NCI-H1105 treated with DMSO at 0.1 percent for 48 hours (cell line): Measurements from ENCODE around the gene AGMO.

Experiments
- DNase-seq: peaks from one replicate; lab custom pipeline; 2025; lab: John Stamatoyannopoulos, UW

Gene AGMO

DNA sequence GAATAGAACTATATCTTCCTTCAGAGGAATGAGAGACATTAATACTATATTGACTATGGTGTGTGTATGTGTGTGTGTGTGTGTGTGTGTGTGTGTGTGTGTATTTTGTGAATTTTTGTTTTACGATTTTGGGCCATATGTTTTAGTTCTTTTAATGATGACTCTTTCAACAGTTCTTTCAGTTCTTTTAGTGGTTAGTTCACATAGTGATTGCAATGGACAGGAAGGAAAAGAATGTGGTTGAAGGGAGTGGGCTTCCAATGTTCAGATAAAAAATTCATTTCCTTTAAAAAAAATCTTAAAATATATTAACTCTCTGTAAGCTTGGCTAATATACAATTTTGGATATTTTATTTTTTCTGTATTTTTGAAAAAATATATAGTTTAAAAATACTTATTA lies 343.6 kb downstream of the AGMO start:
- no peak for DNase-seq

DNA sequence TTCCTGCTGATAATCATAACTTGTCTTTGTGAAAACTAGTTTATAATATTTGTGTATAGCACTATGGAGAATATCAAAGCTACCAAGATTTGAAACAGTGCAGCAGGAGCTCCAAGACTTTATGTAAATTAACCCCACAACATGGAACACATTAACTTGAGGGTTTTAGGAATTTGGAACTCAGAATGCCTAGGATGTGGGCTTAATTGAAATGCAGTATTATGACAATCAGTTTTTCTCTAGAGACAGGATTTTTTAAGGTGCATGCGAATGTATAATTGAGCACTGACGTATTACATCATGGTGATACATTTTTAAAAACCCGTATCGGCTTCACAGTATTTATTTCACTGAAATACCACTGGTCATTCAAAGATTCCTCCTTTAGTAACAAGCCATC lies 346.2 kb downstream of the AGMO start:
- no peak for DNase-seq

DNA sequence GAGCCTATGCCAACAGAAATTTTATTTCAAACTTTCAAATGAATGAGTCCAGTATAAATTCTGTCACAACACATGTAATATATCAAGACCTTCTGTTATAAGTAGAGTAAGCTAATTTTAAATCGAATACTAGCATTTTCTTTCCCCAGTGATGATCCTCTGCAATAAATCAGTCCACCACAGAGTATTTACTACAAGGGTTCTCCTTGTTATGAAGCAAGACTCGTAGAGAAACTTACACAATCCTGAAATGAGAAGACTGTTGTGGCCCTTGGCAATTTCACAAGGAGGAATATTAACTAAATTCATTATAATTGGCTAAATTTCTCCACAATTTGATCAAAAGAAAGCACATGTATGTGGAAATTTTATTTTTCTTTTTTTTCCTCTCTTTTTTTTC lies 346.8 kb downstream of the AGMO start:
- DNase-seq = no peak

DNA sequence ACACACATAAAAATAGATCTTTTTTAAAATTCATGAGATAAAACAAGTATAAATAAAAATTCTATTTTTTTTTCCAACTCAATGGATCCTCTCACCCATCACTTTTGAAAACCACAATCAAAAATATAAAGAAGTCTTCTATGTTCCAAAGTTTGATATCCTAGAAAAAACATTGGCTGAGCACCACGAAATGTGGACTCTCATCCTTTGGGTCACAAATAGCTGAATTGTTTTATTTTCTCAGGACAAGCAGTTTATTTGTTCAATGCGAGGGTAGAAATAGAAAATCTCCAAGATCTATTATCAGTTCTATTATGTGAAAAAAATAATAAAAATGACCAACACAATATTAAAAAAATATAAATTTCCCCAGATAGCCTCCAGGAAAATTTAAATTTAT lies 348.7 kb downstream of the AGMO start:
- no peak for DNase-seq

DNA sequence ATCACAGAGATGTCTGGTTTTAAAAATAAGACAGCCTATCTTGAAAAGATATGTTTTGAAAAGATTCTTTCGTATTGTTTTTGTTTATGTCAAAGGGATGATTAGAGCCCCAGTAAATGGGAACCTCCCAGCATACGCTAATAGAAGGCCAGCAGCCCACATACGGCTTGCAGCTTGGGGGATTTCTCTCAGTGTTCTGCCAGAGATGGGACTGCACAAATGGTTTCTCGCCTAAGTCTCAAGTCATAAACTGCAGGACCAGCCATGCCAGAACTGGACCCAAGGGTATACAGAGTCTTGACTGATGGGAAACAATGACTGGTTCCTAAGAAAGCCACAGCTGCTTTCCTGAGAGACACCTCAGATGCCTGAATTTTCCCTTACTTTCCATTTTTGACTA lies 352.4 kb downstream of the AGMO start:
- no peak for DNase-seq

DNA sequence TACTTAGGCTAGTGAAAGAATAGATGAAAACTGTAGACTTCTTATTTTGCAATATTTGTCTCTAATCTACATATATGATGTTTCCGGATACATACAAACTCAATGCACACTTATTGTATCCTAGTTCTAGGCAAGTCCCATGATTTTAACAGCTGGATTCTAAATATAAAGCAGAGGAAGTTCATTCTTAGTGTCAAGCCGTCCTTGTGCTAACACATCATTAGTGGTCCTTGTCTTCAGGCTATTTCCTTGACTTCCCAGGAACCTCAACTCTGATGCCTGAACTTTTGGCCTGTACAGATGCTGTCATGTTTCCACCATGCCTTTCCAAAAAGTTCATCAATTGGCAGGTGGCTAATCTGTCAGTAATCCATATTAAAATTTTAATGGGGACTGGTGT lies 357.4 kb downstream of the AGMO start:
- DNase-seq = no peak

DNA sequence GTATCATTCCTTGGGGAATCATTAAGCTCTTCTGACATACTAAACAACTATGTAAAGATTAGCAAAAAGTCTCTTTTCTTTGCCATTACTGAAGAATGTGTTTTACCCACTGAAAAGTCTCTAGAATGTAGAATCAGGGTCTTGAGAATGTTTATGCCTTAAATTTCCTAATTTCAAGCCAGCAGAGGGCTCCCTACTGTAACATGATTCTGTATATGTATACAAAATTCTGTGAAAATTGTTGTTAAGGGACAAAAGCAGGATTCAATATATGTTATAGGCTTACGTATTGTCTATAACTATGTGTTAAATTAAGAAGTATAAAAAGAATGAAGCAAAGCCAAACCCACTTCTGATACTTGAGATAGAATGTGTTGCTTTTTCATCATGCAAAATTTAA lies 362.3 kb downstream of the AGMO start:
- peak; percentile 27 for DNase-seq

DNA sequence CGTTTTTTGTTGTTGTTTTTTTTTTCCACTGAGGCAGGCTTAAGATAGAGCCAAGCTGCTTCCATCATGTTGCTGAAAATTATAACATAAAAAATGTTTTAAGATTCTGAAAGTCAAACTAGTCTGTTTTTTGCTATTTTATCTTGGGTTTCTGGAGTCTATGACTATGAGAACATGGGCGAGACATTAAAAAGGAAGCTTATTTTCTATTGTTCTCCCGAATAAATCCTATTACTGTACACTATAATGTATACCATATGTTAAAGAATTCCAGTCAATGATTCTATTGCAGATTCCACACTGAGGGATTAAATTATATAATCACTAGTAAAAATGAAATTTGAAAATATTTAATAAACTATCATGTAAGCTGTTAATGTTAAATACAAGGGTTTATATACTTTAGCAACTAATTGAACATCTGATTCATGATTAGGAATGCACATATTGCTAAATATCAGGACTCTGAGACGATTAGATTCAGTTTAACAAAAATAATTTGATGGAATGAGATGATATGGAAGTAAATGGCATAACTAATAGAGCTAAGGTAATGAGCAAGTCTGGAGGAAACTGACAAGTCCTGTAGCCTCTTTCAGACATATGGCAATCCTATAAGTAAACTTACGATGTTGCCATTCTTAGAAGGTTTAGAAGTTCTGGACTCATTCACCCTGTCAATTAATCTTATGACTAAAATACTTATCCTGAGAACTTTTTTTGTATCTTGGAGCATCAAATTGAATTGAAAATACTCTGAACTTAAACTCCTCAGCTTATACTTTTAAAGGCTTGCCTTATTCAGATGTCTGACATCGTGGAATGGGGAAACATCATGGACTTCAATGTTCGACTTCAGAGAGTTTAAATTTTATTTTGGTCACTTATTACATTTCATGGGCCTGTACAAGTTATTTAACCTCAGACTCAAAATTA lies 364.5 kb downstream of the AGMO start:
- no peak for DNase-seq

DNA sequence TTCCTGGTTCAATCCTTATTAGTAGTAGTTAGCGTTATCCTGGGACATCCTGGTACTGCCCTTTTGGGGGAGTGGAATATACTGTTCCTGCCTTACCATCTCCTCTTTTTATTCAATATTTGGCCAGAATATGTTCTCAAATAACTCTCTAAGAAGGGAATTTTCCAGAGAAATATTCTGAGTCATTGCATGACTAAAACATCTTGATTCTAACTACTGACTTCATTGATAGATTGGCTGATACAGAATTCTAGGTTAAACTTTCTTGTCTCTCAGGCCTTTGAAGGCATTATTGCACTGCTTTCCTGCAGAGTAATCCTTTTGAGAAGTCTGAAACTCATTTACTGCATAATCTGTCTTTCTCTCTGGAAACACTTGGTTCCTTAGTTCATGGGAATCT lies 383.8 kb downstream of the AGMO start:
- DNase-seq = no peak

DNA sequence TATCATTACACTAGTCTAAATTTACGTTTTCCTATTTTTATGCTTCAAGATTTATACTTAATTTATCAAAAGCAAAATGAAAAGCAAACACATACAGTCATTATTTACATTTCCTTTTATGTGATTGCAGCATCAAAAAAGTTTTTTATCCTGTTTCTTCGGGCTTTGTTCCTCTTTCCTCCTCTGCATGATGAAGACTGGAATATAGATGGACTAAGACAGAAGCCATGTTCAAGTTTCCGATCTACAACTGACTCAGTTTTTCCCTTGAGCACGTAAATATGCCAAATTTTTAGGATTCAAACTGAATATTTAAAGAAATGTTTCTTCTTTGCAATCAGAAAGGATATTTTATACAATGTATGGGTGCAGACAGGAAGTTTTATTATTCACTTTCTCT lies 385.7 kb downstream of the AGMO start:
- DNase-seq = no peak

DNA sequence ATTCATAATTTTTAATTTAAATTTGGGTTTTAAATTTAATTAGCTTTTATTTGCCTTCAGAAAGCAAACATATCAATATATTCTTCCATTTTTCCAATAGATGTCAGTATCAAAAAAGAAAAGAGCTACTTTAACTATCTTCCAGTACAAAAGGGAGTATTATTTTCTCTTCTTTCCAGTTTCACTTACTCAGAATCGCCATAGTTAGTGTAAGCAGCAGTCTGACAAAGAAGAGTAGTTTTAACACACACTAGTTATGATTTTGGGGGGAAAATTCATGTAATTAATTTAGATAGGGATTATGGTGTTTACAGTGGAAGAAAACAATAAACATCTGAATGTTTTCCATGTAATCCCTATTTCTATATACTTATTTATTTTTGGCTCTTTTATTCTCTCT lies 386.7 kb downstream of the AGMO start:
- no peak for DNase-seq

DNA sequence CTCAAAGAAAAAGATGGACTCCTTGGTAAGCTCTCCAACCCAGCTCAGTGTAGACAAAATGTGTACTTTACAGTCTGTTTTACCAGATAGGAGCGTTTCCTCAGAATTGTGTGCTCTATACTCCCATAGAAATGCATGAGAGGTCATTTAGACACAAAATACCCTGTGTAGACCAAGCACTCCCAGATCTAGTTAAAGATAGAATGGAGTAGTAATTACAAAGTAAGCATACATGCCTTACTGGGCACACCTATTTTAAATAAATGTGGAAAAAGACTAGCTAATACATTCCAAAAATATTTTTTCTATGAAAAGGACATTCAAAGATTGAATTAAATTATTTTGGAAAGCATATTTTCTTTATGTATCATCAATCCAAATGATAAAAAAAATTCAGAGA lies 387.3 kb downstream of the AGMO start:
- no peak for DNase-seq

DNA sequence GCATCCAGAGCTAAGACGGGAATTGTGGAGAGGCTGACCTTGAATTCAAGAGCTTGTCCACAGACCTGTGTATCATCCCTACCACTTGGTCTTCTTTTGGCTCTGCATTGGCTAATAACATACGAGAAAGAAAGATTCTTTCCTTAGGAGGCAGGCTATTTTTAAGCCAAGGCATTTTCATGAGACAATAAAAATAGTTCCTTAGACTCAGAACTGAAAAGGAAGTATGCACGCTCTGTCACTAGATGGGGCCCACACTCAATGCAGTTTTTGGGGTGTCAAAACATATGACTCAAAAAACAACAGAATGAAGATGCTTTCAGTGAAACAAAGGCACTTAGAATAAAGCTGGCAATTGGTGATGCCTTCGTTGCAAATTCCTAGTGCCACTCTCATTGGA lies 393.3 kb downstream of the AGMO start:
- DNase-seq = no peak

DNA sequence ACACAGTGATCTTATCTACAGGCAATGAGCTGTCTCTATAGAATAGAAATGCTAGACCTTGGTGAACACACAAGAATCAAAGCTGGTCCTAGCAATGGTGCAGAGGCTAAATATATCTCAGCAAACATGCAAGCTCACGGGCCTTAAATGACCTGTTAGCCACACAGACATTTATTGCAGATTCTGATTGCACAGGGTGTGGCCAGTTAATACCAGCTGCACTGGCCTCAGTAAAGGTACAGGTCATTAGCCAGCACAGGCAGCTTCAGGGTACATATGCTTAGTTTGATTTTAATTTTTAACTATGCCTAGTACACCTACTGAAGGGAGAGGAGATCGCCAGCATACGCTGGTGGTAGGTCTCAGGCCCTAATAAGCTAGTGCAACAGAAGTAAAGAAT lies 393.9 kb downstream of the AGMO start:
- DNase-seq = no peak

DNA sequence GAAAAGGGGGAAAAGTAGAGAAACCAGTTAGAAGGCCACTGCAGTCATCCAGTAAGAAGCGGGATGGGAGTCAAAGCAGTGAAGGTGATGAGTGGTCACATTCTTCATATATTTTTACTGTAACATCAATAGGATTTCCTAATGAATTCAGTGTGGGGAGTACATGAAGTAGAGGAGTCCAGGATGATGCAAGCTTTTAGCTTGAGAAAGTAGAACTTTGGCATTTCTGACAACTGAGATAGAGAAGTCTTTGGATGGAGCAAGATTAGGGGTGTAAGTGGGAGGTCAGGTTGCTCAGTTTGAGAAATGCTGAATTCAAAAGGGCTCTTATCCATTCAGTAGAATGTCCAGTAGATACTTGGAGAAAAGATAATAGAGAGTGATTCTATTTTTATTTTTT lies 395.2 kb downstream of the AGMO start:
- DNase-seq = no peak

DNA sequence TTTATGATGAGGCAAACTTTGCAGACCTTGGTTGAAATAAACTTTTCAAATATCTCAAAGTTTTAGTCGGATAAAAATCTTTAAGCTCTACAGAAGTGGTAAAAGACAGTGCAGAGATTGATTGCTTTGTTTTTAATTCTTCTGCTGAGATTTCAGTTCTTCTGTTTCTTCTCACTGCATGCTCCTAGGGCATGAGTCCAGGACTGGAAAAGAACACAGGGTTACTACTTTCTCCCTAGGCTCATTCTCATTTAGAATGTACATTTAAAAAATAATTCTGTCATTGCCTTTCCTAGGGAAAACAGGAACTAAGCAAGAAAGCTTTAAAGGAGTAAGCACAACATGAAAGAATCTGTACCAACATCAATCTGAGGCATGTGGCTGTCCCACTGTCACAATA lies 402.6 kb downstream of the AGMO start:
- DNase-seq = no peak

DNA sequence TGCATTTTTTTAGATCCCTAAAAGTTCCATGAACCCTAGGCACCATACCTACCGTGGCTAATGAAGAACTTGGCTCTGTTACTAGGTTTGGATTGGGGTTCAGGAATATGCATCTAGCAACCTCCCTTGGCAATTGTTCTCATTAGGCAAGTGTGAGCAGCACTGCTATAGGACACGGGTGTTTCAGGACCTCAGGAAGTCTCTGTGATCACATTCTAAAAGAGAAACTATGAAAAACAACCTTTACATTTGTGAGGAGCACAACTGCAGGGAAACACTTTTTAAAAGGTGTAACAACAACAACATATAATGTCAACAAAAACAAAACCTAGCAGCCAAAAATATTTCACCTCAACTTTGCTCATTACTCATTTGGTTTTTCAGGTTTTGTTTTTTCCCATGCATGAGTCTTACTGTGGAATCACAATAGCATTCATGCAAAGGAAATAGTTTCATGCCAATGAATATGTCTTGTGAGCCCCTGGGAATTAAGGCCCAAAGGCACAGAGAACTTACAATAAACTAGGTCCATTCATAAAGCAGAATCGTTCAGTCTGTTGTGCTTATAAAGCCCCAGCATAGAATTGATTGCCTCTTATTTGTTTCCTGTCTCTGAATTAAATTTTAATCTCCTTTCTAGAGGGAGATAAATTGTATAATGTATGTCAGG lies 403.5 kb downstream of the AGMO start:
- no peak for DNase-seq
